Progenitor cell of endocrine pancreas (in vitro differentiated cells): Measurements from ENCODE around the gene RIF1. TPM values are rescaled to one million over a fixed set of nuclear protein-coding genes. Genes with fewer than 3 reads are reported as not detected.

ENCODE experiments used
- DNase-seq: peaks from one replicate; pipeline ENCODE4 v3.0.0; 2021; ENCODE audit warnings: low spot score; ENCODE audit not compliant: unreplicated experiment
- H3K27ac Mint-ChIP-seq: 2 replicates; pipeline ENCODE4 v1.8.0; 2021; ENCODE audit warnings: mild to moderate bottlenecking, moderate library complexity, mixed read lengths
- H3K27me3 Mint-ChIP-seq: 2 replicates; pipeline ENCODE4 v1.8.0; 2021; ENCODE audit warnings: mixed read lengths
- H3K36me3 Mint-ChIP-seq: 2 replicates; pipeline ENCODE4 v1.8.0; 2022; ENCODE audit warnings: mixed read lengths; ENCODE audit not compliant: insufficient read depth
- H3K4me1 Mint-ChIP-seq: 2 replicates; pipeline ENCODE4 v1.8.0; 2021; ENCODE audit warnings: low read depth, mixed read lengths
- H3K4me3 Mint-ChIP-seq: 2 replicates; pipeline ENCODE4 v1.8.0; 2021; ENCODE audit warnings: low read depth, mild to moderate bottlenecking, moderate library complexity, mixed read lengths
- H3K9me3 Mint-ChIP-seq: 2 replicates; pipeline ENCODE4 v1.8.0; 2021; ENCODE audit warnings: low read depth, mixed read lengths
- CTCF ChIP-seq: fragments of 200-600 bp; sonication (generic); IDR thresholded peaks from one replicate; pipeline ENCODE4 v1.5.0; 2021; ENCODE audit warnings: antibody characterized with exemption, mild to moderate bottlenecking; ENCODE audit not compliant: unreplicated experiment
- microRNA-seq: library from miRNA; unstranded; fragments of <30 nt; microRNA quantifications from one replicate; pipeline ENCODE4 v1.1.0, GENCODE V29; 2020; ENCODE audit warnings: borderline number of aligned reads; ENCODE audit not compliant: unreplicated experiment
- total RNA-seq: library from RNA; stranded (reverse); gene quantifications from 2 replicates; pipeline ENCODE4 v1.2.1, GENCODE V29; 2021

RIF1 gene
- total RNA-seq, 1 donor from 2014 or later: 54.4 TPM

GRCh38 chr2:151525821-151526373 lies 116.2 kb downstream of the RIF1 start:
- no peaks in the 10 kb centered on the region for H3K4me1 Mint-ChIP-seq
- TF ChIP-seq CTCF: no peak

GRCh38 chr2:151526572-151527090 lies 116.9 kb downstream of the RIF1 start:
- Mint-ChIP-seq H3K27me3 (no peaks in the 10 kb centered on the region), H3K36me3 (no peaks in the 10 kb centered on the region), H3K4me1 (no peaks in the 10 kb centered on the region), H3K27ac (no peak overlapping the region), H3K4me3 (no peak overlapping the region), H3K9me3 (no peaks in the 10 kb centered on the region)
- no peak for DNase-seq
- TF ChIP-seq CTCF: no peak

More at GRCh38 chr2:151525821-151526373, 116.2 kb downstream of the RIF1 start:
- no peaks in the 10 kb centered on the region for H3K9me3 Mint-ChIP-seq
- no peaks in the 10 kb centered on the region for H3K36me3 Mint-ChIP-seq
- H3K27me3 Mint-ChIP-seq: no peaks in the 10 kb centered on the region
- H3K27ac Mint-ChIP-seq: no peak overlapping the region
- no peak overlapping the region for H3K4me3 Mint-ChIP-seq
- no peak for DNase-seq

Small RNA genes lying within 50 kb of the gene (microRNA-seq; reads per million reads assigned to microRNA genes)
- not detected for gene MIR4773-1
- not detected for gene MIR4773-2

Other genes starting within 250 kb of the RIF1 start
- gene RBM43, start 148.0 kb upstream of the RIF1 start, total RNA-seq: 4.6 and 4.7 TPM in 2 replicates
- 3.5 and 4.0 TPM in 2 replicates for gene NMI, start 120.2 kb upstream of the RIF1 start, total RNA-seq
- gene TNFAIP6, start 52.3 kb upstream of the RIF1 start, total RNA-seq: not detected in 2 replicates